ENCODE results near the gene ABRACL.

ABRACL gene

DNA sequence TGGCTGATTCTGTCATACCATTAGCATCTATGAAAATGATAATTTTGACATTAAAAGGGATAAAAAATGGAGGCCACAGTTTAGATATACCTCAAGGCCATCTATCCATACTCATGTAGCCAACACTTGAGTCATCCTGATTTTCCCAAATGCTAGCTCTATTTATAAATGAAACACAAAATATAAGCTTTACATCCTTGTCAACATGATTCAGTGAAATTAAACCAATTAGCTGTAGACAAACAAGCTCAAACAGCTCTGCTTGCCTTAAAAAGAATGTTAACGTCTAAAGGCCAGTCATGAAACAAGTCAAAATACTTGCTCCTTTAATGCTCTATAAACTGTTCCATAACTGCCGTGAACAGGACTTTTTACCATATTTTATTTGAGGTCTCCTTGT is 40.3 kb downstream of the ABRACL start:
- Histone ChIP-seq H3K4me1 (no peaks in the 10 kb centered on the region), H3K4me2 (ENCODE audit: low read length) (no peak overlapping the region), H3K36me3 (ENCODE audit: control insufficient read depth, insufficient read depth, low read length) (no peaks in the 10 kb centered on the region), H3K27ac (no peak overlapping the region), H3K9me3 (ENCODE audit: control insufficient read depth, low read length) (no peaks in the 10 kb centered on the region), H3K27me3 (ENCODE audit: control insufficient read depth, insufficient read depth, low read length) (no peaks in the 10 kb centered on the region), H2AFZ (no peak overlapping the region), H3K79me2 (no peaks in the 10 kb centered on the region), H3K4me3 (ENCODE audit: low read depth, low read length) (no peak overlapping the region), H3K9ac (no peak overlapping the region)
- no peak for TF ChIP-seq CTCF (IDR thresholded peaks at IDR 0.05)

DNA sequence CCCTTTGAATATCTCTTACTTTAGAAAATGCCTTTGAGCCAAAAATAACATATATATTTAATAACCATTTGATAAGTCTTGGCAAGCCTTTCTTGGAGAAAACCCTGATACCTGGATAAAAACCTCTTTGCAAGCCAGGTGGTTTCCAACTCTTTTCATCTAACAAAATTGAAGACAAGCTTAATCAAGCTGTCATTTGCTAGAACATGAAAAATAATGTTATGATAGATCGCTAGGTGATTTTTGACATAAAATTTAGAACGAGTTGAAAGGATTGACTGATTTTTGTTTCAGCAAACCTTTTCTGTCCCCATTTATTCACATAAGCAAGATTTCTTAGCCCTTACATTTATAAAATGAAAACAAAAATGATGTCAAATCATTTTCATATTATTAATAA is 44.6 kb downstream of the ABRACL start:
- Histone ChIP-seq H3K9ac (no peak overlapping the region), H3K79me2 (no peaks in the 10 kb centered on the region), H3K36me3 (ENCODE audit: control insufficient read depth, insufficient read depth, low read length) (no peaks in the 10 kb centered on the region), H3K4me3 (ENCODE audit: low read depth, low read length) (no peak overlapping the region), H3K4me1 (no peaks in the 10 kb centered on the region), H3K9me3 (ENCODE audit: control insufficient read depth, low read length) (no peaks in the 10 kb centered on the region), H3K27ac (no peak overlapping the region), H3K4me2 (ENCODE audit: low read length) (no peak overlapping the region), H2AFZ (no peak overlapping the region), H3K27me3 (ENCODE audit: control insufficient read depth, insufficient read depth, low read length) (no peaks in the 10 kb centered on the region)
- no peak for TF ChIP-seq CTCF (IDR thresholded peaks at IDR 0.05)

- H2AFZ ChIP-seq: no peak overlapping the region
- H3K4me2 ChIP-seq (ENCODE audit: low read length): no peak overlapping the region
- no peak overlapping the region for H3K4me3 ChIP-seq (ENCODE audit: low read depth, low read length)
- no peaks in the 10 kb centered on the region for H3K27me3 ChIP-seq (ENCODE audit: control insufficient read depth, insufficient read depth, low read length)
- no peaks in the 10 kb centered on the region for H3K9me3 ChIP-seq (ENCODE audit: control insufficient read depth, low read length)
- H3K36me3 ChIP-seq (ENCODE audit: control insufficient read depth, insufficient read depth, low read length): no peaks in the 10 kb centered on the region
- H3K9ac ChIP-seq: no peak overlapping the region
- H3K79me2 ChIP-seq: no peaks in the 10 kb centered on the region
- TF ChIP-seq CTCF (IDR thresholded peaks at IDR 0.05): no peak
- no peaks in the 10 kb centered on the region for H3K4me1 ChIP-seq
- H3K27ac ChIP-seq: no peak overlapping the region
These were observed 50.5 kb downstream of the ABRACL start for GRCh38 chr6:139079018-139079417.

DNA sequence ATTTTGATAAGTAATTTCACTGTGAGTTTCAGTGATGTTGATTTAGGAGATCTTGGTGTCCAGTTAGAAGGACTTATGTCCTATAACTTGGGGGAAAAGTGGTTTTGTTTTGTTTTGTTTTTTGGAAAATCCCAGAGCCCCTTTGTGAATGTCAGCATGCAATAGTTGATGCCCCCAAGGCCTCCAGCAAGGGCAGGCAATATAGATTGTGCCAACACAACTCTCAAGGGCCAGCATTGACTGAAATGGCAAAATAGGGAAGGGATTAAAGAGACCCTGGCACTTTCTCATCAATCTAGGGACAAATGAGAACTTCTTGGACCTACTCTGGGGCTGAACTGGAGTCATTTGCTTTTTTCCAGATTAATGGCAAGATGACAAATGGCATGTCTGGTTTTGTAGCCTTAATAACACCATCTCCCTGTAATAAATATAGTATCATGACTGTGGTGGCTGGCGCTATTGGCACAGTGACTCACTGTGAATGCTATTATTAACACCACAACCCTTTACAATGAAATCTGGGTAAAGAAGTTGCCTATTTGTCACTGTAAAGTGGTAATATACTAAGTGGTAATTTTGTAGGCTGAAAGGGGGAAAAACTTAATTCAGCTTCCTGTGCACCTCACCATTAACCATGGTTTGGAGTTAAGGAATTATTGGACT is 51.8 kb downstream of the ABRACL start:
- H2AFZ ChIP-seq: no peak overlapping the region
- no peak overlapping the region for H3K9ac ChIP-seq
- H3K27me3 ChIP-seq (ENCODE audit: control insufficient read depth, insufficient read depth, low read length): no peaks in the 10 kb centered on the region
- H3K9me3 ChIP-seq (ENCODE audit: control insufficient read depth, low read length): no peaks in the 10 kb centered on the region
- H3K27ac ChIP-seq: no peak overlapping the region
- no peaks in the 10 kb centered on the region for H3K79me2 ChIP-seq
- no peak for TF ChIP-seq CTCF (IDR thresholded peaks at IDR 0.05)
- no peaks in the 10 kb centered on the region for H3K36me3 ChIP-seq (ENCODE audit: control insufficient read depth, insufficient read depth, low read length)
- H3K4me1 ChIP-seq: no peaks in the 10 kb centered on the region
- H3K4me2 ChIP-seq (ENCODE audit: low read length): no peak overlapping the region
- no peak overlapping the region for H3K4me3 ChIP-seq (ENCODE audit: low read depth, low read length)

GRCh38 chr6:139081471-139081870 is 52.9 kb downstream of the ABRACL start:
- Histone ChIP-seq H3K27me3 (ENCODE audit: control insufficient read depth, insufficient read depth, low read length) (no peaks in the 10 kb centered on the region), H3K4me3 (ENCODE audit: low read depth, low read length) (no peak overlapping the region), H3K4me2 (ENCODE audit: low read length) (no peak overlapping the region), H3K9me3 (ENCODE audit: control insufficient read depth, low read length) (no peaks in the 10 kb centered on the region), H3K27ac (no peak overlapping the region), H3K9ac (no peak overlapping the region), H3K79me2 (no peaks in the 10 kb centered on the region), H2AFZ (no peak overlapping the region), H3K36me3 (ENCODE audit: control insufficient read depth, insufficient read depth, low read length) (no peaks in the 10 kb centered on the region), H3K4me1 (no peaks in the 10 kb centered on the region)
- TF ChIP-seq CTCF (IDR thresholded peaks at IDR 0.05): no peak
